Measurements from ENCODE around the gene NME1. TPM values are rescaled to one million over a fixed set of nuclear protein-coding genes. Genes with fewer than 3 reads are reported as not detected.

Gene NME1
- total RNA-seq, 1 donor from 2014 or later, result 57.3 TPM

DNA sequence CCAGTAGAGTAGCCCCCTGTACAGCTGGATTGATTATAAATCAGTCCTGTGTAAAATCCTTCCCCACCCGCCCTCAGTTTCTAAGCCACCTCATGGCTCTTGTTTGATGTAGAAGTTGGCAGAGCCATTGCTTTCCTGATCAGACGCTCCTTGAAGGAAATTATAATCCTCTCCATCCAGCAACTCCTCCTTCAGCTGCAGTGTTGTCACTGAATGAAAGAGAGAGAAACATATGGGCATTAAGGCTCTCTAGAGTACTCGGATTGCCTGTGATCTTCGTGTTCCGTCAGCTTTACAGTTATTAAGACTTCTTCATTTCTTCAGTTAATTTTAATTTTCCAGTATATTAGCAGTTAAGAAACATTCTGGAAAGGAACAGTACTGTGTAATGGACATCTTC lies 27.1 kb downstream of the NME1 start:
- TF ChIP-seq, protein P1, sequence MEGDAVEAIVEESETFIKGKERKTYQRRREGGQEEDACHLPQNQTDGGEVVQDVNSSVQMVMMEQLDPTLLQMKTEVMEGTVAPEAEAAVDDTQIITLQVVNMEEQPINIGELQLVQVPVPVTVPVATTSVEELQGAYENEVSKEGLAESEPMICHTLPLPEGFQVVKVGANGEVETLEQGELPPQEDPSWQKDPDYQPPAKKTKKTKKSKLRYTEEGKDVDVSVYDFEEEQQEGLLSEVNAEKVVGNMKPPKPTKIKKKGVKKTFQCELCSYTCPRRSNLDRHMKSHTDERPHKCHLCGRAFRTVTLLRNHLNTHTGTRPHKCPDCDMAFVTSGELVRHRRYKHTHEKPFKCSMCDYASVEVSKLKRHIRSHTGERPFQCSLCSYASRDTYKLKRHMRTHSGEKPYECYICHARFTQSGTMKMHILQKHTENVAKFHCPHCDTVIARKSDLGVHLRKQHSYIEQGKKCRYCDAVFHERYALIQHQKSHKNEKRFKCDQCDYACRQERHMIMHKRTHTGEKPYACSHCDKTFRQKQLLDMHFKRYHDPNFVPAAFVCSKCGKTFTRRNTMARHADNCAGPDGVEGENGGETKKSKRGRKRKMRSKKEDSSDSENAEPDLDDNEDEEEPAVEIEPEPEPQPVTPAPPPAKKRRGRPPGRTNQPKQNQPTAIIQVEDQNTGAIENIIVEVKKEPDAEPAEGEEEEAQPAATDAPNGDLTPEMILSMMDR (IDR thresholded peaks at IDR 0.05; ENCODE audit: unreplicated experiment), result no peak
- Mint-ChIP-seq H3K27me3 (ENCODE audit: unreplicated experiment) (no peaks in the 10 kb centered on the region), H3K36me3 (ENCODE audit: low read depth, unreplicated experiment) (no peaks in the 10 kb centered on the region), H3K4me1 (ENCODE audit: unreplicated experiment) (peaks cover 8% of the 10 kb centered on the region), H3K4me3 (ENCODE audit: unreplicated experiment) (no peak overlapping the region), H3K27ac (ENCODE audit: unreplicated experiment) (no peak overlapping the region), H3K9me3 (ENCODE audit: unreplicated experiment) (no peaks in the 10 kb centered on the region)
- no peak for DNase-seq (ENCODE audit: low spot score)

DNA sequence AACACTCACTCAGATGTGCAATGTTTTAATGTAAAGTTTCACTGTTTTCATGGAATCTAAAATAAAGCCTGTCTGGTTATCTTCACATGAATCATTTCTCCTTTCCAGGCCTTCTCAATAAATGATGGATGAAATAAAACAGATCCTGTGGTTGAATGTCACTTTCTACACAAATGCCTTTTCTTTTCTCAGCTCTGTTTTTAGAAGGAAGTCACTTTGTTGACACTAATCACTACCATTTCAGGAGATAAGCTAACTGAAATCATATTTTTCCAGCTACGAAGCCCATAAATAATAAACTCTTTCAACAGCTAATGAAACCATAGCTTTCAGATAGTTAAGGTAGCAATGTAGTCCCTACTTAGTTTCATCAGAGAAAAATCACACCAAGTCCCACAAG lies 30.8 kb downstream of the NME1 start:
- TF ChIP-seq, protein P1 (IDR thresholded peaks at IDR 0.05; ENCODE audit: unreplicated experiment), result no peak
- no peak for DNase-seq (ENCODE audit: low spot score)
- no peaks in the 10 kb centered on the region for H3K9me3 Mint-ChIP-seq (ENCODE audit: unreplicated experiment)
- peaks cover 8% of the 10 kb centered on the region for H3K4me1 Mint-ChIP-seq (ENCODE audit: unreplicated experiment)
- H3K27me3 Mint-ChIP-seq (ENCODE audit: unreplicated experiment), result no peaks in the 10 kb centered on the region
- no peaks in the 10 kb centered on the region for H3K36me3 Mint-ChIP-seq (ENCODE audit: low read depth, unreplicated experiment)
- H3K27ac Mint-ChIP-seq (ENCODE audit: unreplicated experiment), result peak overlapping the region; percentile 1
- no peak overlapping the region for H3K4me3 Mint-ChIP-seq (ENCODE audit: unreplicated experiment)

DNA sequence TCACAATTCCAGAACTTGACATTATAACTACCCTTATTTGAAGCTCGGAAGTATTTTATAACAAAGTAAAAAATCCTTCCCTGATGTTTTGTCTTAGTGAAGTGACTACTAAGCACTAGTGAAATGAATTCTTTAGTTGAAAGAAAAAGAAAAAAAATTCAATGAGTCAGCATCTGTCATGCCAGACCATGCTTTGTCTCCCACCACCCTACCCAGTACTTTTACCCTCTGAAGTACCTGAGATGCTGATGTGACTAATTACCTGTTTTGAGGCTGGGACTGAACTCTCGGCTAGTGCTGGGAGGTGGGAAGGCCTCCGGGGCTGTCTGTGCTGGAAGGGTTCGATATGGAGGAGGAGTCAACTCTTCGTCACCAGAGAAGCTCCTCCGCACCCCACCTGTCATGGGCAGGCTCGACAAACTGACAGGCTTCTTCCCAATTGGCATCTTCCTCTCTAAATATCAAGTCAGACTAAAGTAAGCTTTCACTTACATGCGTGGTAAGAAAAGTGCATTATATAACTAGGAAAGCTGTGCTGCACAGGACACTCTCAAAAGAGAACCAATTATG lies 32.5 kb downstream of the NME1 start:
- Mint-ChIP-seq H3K27me3 (ENCODE audit: unreplicated experiment) (no peaks in the 10 kb centered on the region), H3K4me1 (ENCODE audit: unreplicated experiment) (peaks cover 8% of the 10 kb centered on the region), H3K9me3 (ENCODE audit: unreplicated experiment) (no peaks in the 10 kb centered on the region), H3K4me3 (ENCODE audit: unreplicated experiment) (no peak overlapping the region), H3K27ac (ENCODE audit: unreplicated experiment) (no peak overlapping the region), H3K36me3 (ENCODE audit: low read depth, unreplicated experiment) (no peaks in the 10 kb centered on the region)
- DNase-seq (ENCODE audit: low spot score), result no peak
- TF ChIP-seq, protein P1 (IDR thresholded peaks at IDR 0.05; ENCODE audit: unreplicated experiment), result no peak

- H3K4me3 Mint-ChIP-seq (ENCODE audit: unreplicated experiment), result no peak overlapping the region
- peaks cover 8% of the 10 kb centered on the region for H3K4me1 Mint-ChIP-seq (ENCODE audit: unreplicated experiment)
- no peaks in the 10 kb centered on the region for H3K27me3 Mint-ChIP-seq (ENCODE audit: unreplicated experiment)
- peaks cover 5% of the 10 kb centered on the region for H3K36me3 Mint-ChIP-seq (ENCODE audit: low read depth, unreplicated experiment)
- TF ChIP-seq, protein P1 (IDR thresholded peaks at IDR 0.05; ENCODE audit: unreplicated experiment), result no peak
- no peaks in the 10 kb centered on the region for H3K9me3 Mint-ChIP-seq (ENCODE audit: unreplicated experiment)
- H3K27ac Mint-ChIP-seq (ENCODE audit: unreplicated experiment), result no peak overlapping the region
- no peak for DNase-seq (ENCODE audit: low spot score)
These were observed 35.0 kb downstream of the NME1 start for GRCh38 chr17:51188271-51188833.

GRCh38 chr17:51189162-51189561 lies 35.8 kb downstream of the NME1 start:
- Mint-ChIP-seq H3K36me3 (ENCODE audit: low read depth, unreplicated experiment) (peaks cover 5% of the 10 kb centered on the region), H3K27me3 (ENCODE audit: unreplicated experiment) (no peaks in the 10 kb centered on the region), H3K27ac (ENCODE audit: unreplicated experiment) (no peak overlapping the region)

More at GRCh38 chr17:51189162-51189561, 35.8 kb downstream of the NME1 start:
- no peaks in the 10 kb centered on the region for H3K9me3 Mint-ChIP-seq (ENCODE audit: unreplicated experiment)
- TF ChIP-seq, protein P1 (IDR thresholded peaks at IDR 0.05; ENCODE audit: unreplicated experiment), result no peak
- peaks cover 6% of the 10 kb centered on the region for H3K4me1 Mint-ChIP-seq (ENCODE audit: unreplicated experiment)
- no peak for DNase-seq (ENCODE audit: low spot score)
- no peak overlapping the region for H3K4me3 Mint-ChIP-seq (ENCODE audit: unreplicated experiment)

Data from endothelial cell (in vitro differentiated cells).